SU-DHL-6 (cell line): ENCODE results near the gene DACH2.
"Not testable (repeated sequence)": the region's sequence is repeated elsewhere in the genome, so short reads cannot be mapped to it uniquely, and the experiment has no call there.

Source experiments
- H2AFZ ChIP-seq: fragments of 200-600 bp; sonication (generic); 2 replicates; pipeline ENCODE4 v1.6.1; 2014; ENCODE audit warnings: low read depth, mild to moderate bottlenecking, moderate library complexity, mixed read lengths, antibody characterized with exemption, low read length; ENCODE audit not compliant: severe bottlenecking
- H3F3A ChIP-seq: fragments of 200-600 bp; shearing (Covaris generic); 2 replicates; pipeline ENCODE4 v1.6.0; 2016; ENCODE audit warnings: antibody characterized with exemption, mild to moderate bottlenecking; ENCODE audit not compliant: insufficient read depth
- H3K27ac ChIP-seq: fragments of 200-600 bp; sonication (generic); 2 replicates; pipeline ENCODE4 v1.5.1; 2016; ENCODE audit warnings: low read depth, mild to moderate bottlenecking, low read length, moderate library complexity, mixed read lengths
- H3K27me3 ChIP-seq: fragments of 200-600 bp; sonication (generic), shearing (Covaris generic); 2 replicates; pipeline ENCODE4 v1.6.0; 2014; ENCODE audit warnings: mild to moderate bottlenecking, low read length
- H3K36me3 ChIP-seq: fragments of 200-600 bp; sonication (generic); 2 replicates; pipeline ENCODE4 v1.6.1; 2014; ENCODE audit warnings: mild to moderate bottlenecking, low read length, mixed read lengths
- H3K4me2 ChIP-seq: fragments of 300-600, 200-600 bp; shearing (Covaris generic), sonication (generic); 2 replicates; pipeline ENCODE4 v1.6.0; 2014; ENCODE audit warnings: low read length, low read depth, mild to moderate bottlenecking; ENCODE audit not compliant: poor library complexity, severe bottlenecking
- H3K4me3 ChIP-seq: fragments of 200-600 bp; sonication (generic); 2 replicates; pipeline ENCODE4 v1.5.1; 2014; ENCODE audit warnings: antibody characterized with exemption, low read length, mild to moderate bottlenecking, mixed read lengths; ENCODE audit not compliant: insufficient read depth, poor library complexity, severe bottlenecking
- H3K79me2 ChIP-seq: fragments of 200-600 bp; sonication (generic); 2 replicates; pipeline ENCODE4 v1.6.1; 2014; ENCODE audit warnings: mild to moderate bottlenecking, low read length, moderate library complexity; ENCODE audit not compliant: insufficient read depth
- H3K9ac ChIP-seq: fragments of 200-600 bp; sonication (generic); 2 replicates; pipeline ENCODE4 v1.7.0; 2014; ENCODE audit warnings: mild to moderate bottlenecking, low read length
- H3K9me2 ChIP-seq: fragments of 200-600 bp; sonication (generic); replicated peaks from 2 replicates; pipeline ENCODE4 v1.6.1; 2014; ENCODE audit warnings: low read length; ENCODE audit not compliant: insufficient read depth
- H3K9me3 ChIP-seq: fragments of 200-600 bp; sonication (generic); 2 replicates; pipeline ENCODE4 v1.6.1; 2014; ENCODE audit warnings: low read length, mixed read lengths; ENCODE audit not compliant: insufficient read depth
- H4K20me1 ChIP-seq: fragments of 200-600 bp; sonication (generic); 2 replicates; pipeline ENCODE4 v1.6.1; 2014; ENCODE audit warnings: low read depth, mild to moderate bottlenecking, antibody characterized with exemption, low read length, moderate library complexity, mixed read lengths
- EZH2phosphoT487 ChIP-seq: fragments of 200-600 bp; sonication (generic), shearing (Covaris generic); conservative IDR thresholded peaks from 2 replicates; pipeline ENCODE4 v1.6.1; 2018; ENCODE audit warnings: mild to moderate bottlenecking, antibody characterized with exemption, low read length, moderate library complexity, mixed read lengths
- TF ChIP-seq, protein P1 (sequence below): fragments of 200-600 bp; sonication (generic); IDR thresholded peaks from one replicate; pipeline ENCODE4 v1.5.1; 2017; ENCODE audit warnings: antibody characterized with exemption, mild to moderate bottlenecking, low read length, moderate library complexity; ENCODE audit not compliant: insufficient read depth, poor library complexity, severe bottlenecking

DACH2 gene

DNA sequence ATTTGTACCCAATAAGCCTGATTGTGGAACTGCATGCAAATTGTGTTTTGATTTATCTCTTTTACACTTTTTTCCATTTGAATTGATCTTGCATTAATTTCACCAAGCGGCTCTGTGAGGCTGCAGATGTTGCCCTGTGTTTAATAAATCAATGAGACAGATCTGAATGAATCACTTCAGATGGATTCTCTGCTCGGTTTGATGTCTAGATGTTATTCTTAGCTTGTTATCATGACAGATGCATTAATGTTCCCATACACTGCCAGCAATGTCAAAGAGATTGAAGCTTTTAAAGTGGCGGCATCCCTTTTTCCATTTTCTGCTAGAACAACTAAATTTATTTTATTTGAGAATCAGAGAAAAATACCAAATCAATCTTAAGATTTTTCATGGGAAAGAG, 6.3 kb downstream of the DACH2 start:
- Histone ChIP-seq H4K20me1 (no peaks in the 10 kb centered on the region), H3K36me3 (no peaks in the 10 kb centered on the region), H3K9me2 (no peaks in the 10 kb centered on the region), H3K79me2 (no peaks in the 10 kb centered on the region), H3K4me3 (no peak overlapping the region), H3F3A (no peaks in the 10 kb centered on the region), H3K9me3 (no peaks in the 10 kb centered on the region), H3K27me3 (no peaks in the 10 kb centered on the region), H3K9ac (no peak overlapping the region), H3K4me2 (no peak overlapping the region), H2AFZ (no peak overlapping the region), H3K27ac (no peak overlapping the region)
- TF ChIP-seq, protein P1, sequence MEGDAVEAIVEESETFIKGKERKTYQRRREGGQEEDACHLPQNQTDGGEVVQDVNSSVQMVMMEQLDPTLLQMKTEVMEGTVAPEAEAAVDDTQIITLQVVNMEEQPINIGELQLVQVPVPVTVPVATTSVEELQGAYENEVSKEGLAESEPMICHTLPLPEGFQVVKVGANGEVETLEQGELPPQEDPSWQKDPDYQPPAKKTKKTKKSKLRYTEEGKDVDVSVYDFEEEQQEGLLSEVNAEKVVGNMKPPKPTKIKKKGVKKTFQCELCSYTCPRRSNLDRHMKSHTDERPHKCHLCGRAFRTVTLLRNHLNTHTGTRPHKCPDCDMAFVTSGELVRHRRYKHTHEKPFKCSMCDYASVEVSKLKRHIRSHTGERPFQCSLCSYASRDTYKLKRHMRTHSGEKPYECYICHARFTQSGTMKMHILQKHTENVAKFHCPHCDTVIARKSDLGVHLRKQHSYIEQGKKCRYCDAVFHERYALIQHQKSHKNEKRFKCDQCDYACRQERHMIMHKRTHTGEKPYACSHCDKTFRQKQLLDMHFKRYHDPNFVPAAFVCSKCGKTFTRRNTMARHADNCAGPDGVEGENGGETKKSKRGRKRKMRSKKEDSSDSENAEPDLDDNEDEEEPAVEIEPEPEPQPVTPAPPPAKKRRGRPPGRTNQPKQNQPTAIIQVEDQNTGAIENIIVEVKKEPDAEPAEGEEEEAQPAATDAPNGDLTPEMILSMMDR, result no peak
- no peak for TF ChIP-seq EZH2phosphoT487

DNA sequence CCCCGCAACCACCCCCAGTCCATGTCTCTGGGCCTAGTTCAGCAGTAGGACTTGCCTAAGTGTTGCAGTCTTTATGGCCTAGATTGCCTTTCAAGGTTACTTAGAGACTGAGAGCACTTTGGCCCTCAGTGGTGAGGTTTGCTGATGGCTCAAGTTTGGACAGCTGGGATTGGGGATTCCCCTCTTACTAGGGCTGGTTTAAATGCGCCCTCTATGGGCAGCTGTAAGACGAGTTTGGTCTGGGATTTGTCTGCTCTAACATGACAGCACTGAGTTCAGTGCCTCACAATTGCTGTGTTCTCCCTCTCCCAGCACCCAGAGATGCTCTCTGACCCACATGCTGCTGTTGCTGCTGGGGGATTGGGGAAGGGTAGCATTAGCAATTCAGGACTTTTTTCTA, 23.1 kb downstream of the DACH2 start:
- H3K9me2 ChIP-seq, result no peaks in the 10 kb centered on the region
- no peaks in the 10 kb centered on the region for H3K79me2 ChIP-seq
- no peaks in the 10 kb centered on the region for H3K27me3 ChIP-seq
- H3K27ac ChIP-seq, result no peak overlapping the region
- no peaks in the 10 kb centered on the region for H3F3A ChIP-seq
- TF ChIP-seq EZH2phosphoT487, result no peak
- TF ChIP-seq, protein P1, result no peak
- no peaks in the 10 kb centered on the region for H3K9me3 ChIP-seq
- H3K4me3 ChIP-seq, result no peak overlapping the region
- H3K4me2 ChIP-seq, result no peak overlapping the region
- H3K36me3 ChIP-seq, result no peaks in the 10 kb centered on the region
- H2AFZ ChIP-seq, result no peak overlapping the region
- no peaks in the 10 kb centered on the region for H4K20me1 ChIP-seq
- H3K9ac ChIP-seq, result no peak overlapping the region

GRCh38 chrX:86178906-86179305, 30.7 kb downstream of the DACH2 start:
- no peaks in the 10 kb centered on the region for H3K9me2 ChIP-seq
- H4K20me1 ChIP-seq, result no peaks in the 10 kb centered on the region
- no peak overlapping the region for H3K27ac ChIP-seq
- no peaks in the 10 kb centered on the region for H3K27me3 ChIP-seq
- no peak overlapping the region for H2AFZ ChIP-seq
- H3K79me2 ChIP-seq, result no peaks in the 10 kb centered on the region
- TF ChIP-seq, protein P1, result no peak
- no peak for TF ChIP-seq EZH2phosphoT487
- no peak overlapping the region for H3K9ac ChIP-seq
- no peaks in the 10 kb centered on the region for H3F3A ChIP-seq
- no peaks in the 10 kb centered on the region for H3K9me3 ChIP-seq
- H3K4me3 ChIP-seq, result no peak overlapping the region
- H3K4me2 ChIP-seq, result no peak overlapping the region
- H3K36me3 ChIP-seq, result no peaks in the 10 kb centered on the region

- H2AFZ ChIP-seq, H3K9me2 ChIP-seq, H3K4me2 ChIP-seq, H3K4me3 ChIP-seq, H3K27ac ChIP-seq, H4K20me1 ChIP-seq, H3K9ac ChIP-seq, H3K79me2 ChIP-seq, H3K27me3 ChIP-seq, H3F3A ChIP-seq, H3K9me3 ChIP-seq, H3K36me3 ChIP-seq: not testable (repeated sequence)
Observed at GRCh38 chrX:86181325-86181724, 33.1 kb downstream of the DACH2 start.
